B cell (primary cell): ENCODE measurements around the gene GALNT17. TPM values are rescaled to one million over a fixed set of nuclear protein-coding genes. Genes with fewer than 3 reads are reported as not detected.

Source experiments
- ATAC-seq: fragments of 200-7000 bp; cut with Tn5 transposase; one replicate; pipeline ENCODE4 v1.10.0; 2021; ENCODE audit warnings: low read depth, mild to moderate bottlenecking, moderate number of reproducible peaks, moderate library complexity
- CTCF ChIA-PET: fragments of 350-600 bp; sonication (Branson Sonifier 250); formaldehyde crosslinking; loops from one replicate; lab custom pipeline; 2021; ENCODE audit warnings: antibody characterized with exemption, inconsistent platforms; lab: Charles Lee
- POLR2A ChIA-PET: fragments of 350-600 bp; sonication (Branson Sonifier 250); formaldehyde crosslinking; loops from one replicate; lab custom pipeline; 2021; ENCODE audit warnings: antibody characterized with exemption; lab: Charles Lee
- DNase-seq: peaks from one replicate; pipeline ENCODE4 v3.0.0; 2013
- H2AFZ ChIP-seq: 2 replicates; pipeline ENCODE4 v1.6.1; 2012; ENCODE audit warnings: mild to moderate bottlenecking, low read depth, low read length; ENCODE audit not compliant: insufficient read depth, poor library complexity, severe bottlenecking
- H3K27ac ChIP-seq, 2 donors: 1 replicate in 1 of 2; 2 replicates in 1 of 2; pipeline ENCODE4 v1.5.1; 2012 to 2013; ENCODE audit warnings: low read length in 2 of 2, mild to moderate bottlenecking in 2 of 2, moderate library complexity in 1 of 2
- H3K27me3 ChIP-seq, 4 experiments: fragments of 200-600 bp in 1 of 4; sonication (generic) in 1 of 4; replicated peaks in 1 of 4; 1 replicate in 2 of 4; 2 replicates in 2 of 4; pipeline versions ENCODE4 v1.6.1 to v1.7.0; 2013 to 2016; ENCODE audit warnings: low read length in 3 of 4, mild to moderate bottlenecking in 2 of 4, mixed read lengths in 1 of 4, moderate library complexity in 1 of 4; ENCODE audit not compliant: insufficient read depth in 4 of 4, control insufficient read depth in 3 of 4; ENCODE audit errors: control extremely low read depth in 1 of 4
- H3K36me3 ChIP-seq, 2 experiments: replicated peaks in 1 of 2; 1 replicate in 1 of 2; 2 replicates in 1 of 2; pipeline versions ENCODE4 v1.6.1 to v1.7.1; 2013; ENCODE audit warnings: low read length in 1 of 2; ENCODE audit not compliant: insufficient read depth in 2 of 2, control insufficient read depth in 1 of 2; ENCODE audit errors: control extremely low read depth in 1 of 2, extremely low read depth in 1 of 2
- H3K4me1 ChIP-seq, 2 donors: fragments of 200-600 bp in 1 of 2; sonication (generic) in 1 of 2; 1 replicate in 1 of 2; 2 replicates in 1 of 2; pipeline versions ENCODE4 v1.5.1 to v1.6.1; 2013 to 2017; ENCODE audit warnings: low read length in 2 of 2; ENCODE audit not compliant: control insufficient read depth in 2 of 2, insufficient read depth in 2 of 2
- H3K4me2 ChIP-seq: replicated peaks from 2 replicates; pipeline ENCODE3; 2012; ENCODE audit warnings: mild to moderate bottlenecking, low read depth, low read length; ENCODE audit not compliant: poor library complexity, severe bottlenecking
- H3K4me3 ChIP-seq, 5 experiments: fragments of 200-600 bp in 1 of 5; sonication (generic) in 1 of 5; 1 replicate in 3 of 5; 2 replicates in 2 of 5; pipeline versions ENCODE4 v1.5.1 to v1.7.0; 2011 to 2016; ENCODE audit warnings: low read length in 4 of 5, mild to moderate bottlenecking in 4 of 5, low read depth in 2 of 5, control low read depth in 1 of 5, moderate library complexity in 1 of 5; ENCODE audit not compliant: insufficient read depth in 1 of 5; ENCODE audit errors: control extremely low read depth in 1 of 5, extremely low read depth in 1 of 5
- H3K79me2 ChIP-seq: fragments of 200-600 bp; sonication (generic); one replicate; pipeline ENCODE4 v1.6.0; 2016; ENCODE audit warnings: low read length; ENCODE audit not compliant: control insufficient read depth, insufficient read depth
- H3K9ac ChIP-seq: fragments of 200-600 bp; sonication (generic); 2 replicates; pipeline ENCODE4 v1.6.1; 2017; ENCODE audit warnings: mild to moderate bottlenecking, low read length, moderate library complexity
- H3K9me3 ChIP-seq, 3 donors: one replicate each; pipeline versions ENCODE4 v1.6.1 to v1.7.1; 2013; ENCODE audit warnings: low read length in 2 of 3; ENCODE audit not compliant: control insufficient read depth in 2 of 3, insufficient read depth in 1 of 3; ENCODE audit errors: control extremely low read depth in 1 of 3
- H4K20me1 ChIP-seq: 2 replicates; pipeline ENCODE4 v1.6.0; 2012; ENCODE audit warnings: mild to moderate bottlenecking, low read length; ENCODE audit not compliant: insufficient read depth, control insufficient read depth, poor library complexity, severe bottlenecking
- H3K27ac Mint-ChIP-seq: one replicate; pipeline ENCODE4 v1.8.0; 2021; ENCODE audit warnings: mixed read lengths
- H3K27me3 Mint-ChIP-seq: one replicate; pipeline ENCODE4 v1.8.0; 2021; ENCODE audit warnings: mixed read lengths
- H3K4me1 Mint-ChIP-seq: one replicate; pipeline ENCODE4 v1.8.0; 2021; ENCODE audit warnings: mixed read lengths
- H3K4me3 Mint-ChIP-seq: one replicate; pipeline ENCODE4 v1.8.0; 2021; ENCODE audit warnings: mixed read lengths
- H3K9me3 Mint-ChIP-seq: one replicate; pipeline ENCODE4 v1.8.0; 2022; ENCODE audit warnings: mixed read lengths; ENCODE audit not compliant: insufficient read depth
- EZH2 ChIP-seq: IDR thresholded peaks from 2 replicates; pipeline ENCODE4 v1.6.1; 2012; ENCODE audit warnings: borderline replicate concordance, low read depth, mild to moderate bottlenecking, moderate library complexity, low read length; ENCODE audit not compliant: insufficient read depth, poor library complexity, severe bottlenecking
- WGBS: methylation state at CpG from one replicate; pipeline ENCODE4 v1.1.5; 2013; ENCODE audit warnings: missing lambda C conversion rate; ENCODE audit not compliant: insufficient coverage; 5-methylcytosine and 5-hydroxymethylcytosine counted together
- intact Hi-C: fragments of 100-400 bp; cut with micrococcal nuclease; formaldehyde crosslinking; loops from one replicate; pipeline ENCODE4 v1.10.0; 2022
- polyA plus RNA-seq: library from polyadenylated mRNA; depleted of rRNA; stranded (reverse); fragments of >200 nt; gene quantifications from 2 replicates; pipeline ENCODE4 v1.2.3, GENCODE V29; 2012
- total RNA-seq, 2 donors: library from RNA; stranded (reverse); fragments of 120-200 nt in 1 of 2; gene quantifications; 1 replicate in 1 of 2; 2 replicates in 1 of 2; pipeline versions ENCODE4 v1.2.3 to v1.2.4, GENCODE V29; 2013 to 2022
- TF ChIP-seq, protein P1 (sequence below): fragments of 200-600 bp; IDR thresholded peaks from one replicate; pipeline ENCODE4 v1.8.0; 2022; ENCODE audit warnings: antibody characterized with exemption, mild to moderate bottlenecking

GALNT17 gene
- total and polyA plus RNA-seq, 2 donors (not counting 1 experiment from before 2014, with no cell fraction given): not detected

DNA sequence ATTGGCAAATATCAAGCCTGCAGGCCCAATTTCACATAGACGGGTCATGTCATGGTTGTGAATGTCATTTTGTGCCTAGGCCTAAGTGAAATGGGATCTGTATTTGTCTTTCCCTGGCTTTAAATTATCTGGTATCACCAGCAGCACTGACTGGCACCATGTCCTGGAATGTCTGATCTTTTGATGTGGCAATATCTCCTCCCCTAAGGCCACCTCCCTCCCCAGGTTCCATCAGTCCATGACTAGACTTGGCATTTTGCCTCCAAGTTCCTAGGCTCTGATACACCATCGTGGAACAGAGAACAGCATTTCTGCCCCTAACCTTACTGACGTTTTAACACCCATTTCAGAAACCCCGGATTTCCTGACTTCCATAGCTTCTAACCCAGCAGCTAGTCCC, 513.9 kb downstream of the GALNT17 start:
- H3K27ac ChIP-seq: no peak overlapping the region
- H3K4me3 ChIP-seq: no peak overlapping the region
- POLR2A ChIA-PET: no interaction called here
- Mint-ChIP-seq H3K4me3 (no peak overlapping the region), H3K4me1 (no peaks in the 10 kb centered on the region), H3K27ac (no peak overlapping the region), H3K27me3 (no peaks in the 10 kb centered on the region), H3K9me3 (peaks cover 13% of the 10 kb centered on the region)
- intact Hi-C loops: no loop called here
- WGBS: 79% methylated on average over 3 of the region's 4 CpGs
- TF ChIP-seq, protein P1, sequence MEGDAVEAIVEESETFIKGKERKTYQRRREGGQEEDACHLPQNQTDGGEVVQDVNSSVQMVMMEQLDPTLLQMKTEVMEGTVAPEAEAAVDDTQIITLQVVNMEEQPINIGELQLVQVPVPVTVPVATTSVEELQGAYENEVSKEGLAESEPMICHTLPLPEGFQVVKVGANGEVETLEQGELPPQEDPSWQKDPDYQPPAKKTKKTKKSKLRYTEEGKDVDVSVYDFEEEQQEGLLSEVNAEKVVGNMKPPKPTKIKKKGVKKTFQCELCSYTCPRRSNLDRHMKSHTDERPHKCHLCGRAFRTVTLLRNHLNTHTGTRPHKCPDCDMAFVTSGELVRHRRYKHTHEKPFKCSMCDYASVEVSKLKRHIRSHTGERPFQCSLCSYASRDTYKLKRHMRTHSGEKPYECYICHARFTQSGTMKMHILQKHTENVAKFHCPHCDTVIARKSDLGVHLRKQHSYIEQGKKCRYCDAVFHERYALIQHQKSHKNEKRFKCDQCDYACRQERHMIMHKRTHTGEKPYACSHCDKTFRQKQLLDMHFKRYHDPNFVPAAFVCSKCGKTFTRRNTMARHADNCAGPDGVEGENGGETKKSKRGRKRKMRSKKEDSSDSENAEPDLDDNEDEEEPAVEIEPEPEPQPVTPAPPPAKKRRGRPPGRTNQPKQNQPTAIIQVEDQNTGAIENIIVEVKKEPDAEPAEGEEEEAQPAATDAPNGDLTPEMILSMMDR: no peak
- H3K4me2 ChIP-seq: no peak overlapping the region
- CTCF ChIA-PET: no interaction called here
- H3K79me2 ChIP-seq: no peaks in the 10 kb centered on the region
- ATAC-seq (no peak), DNase-seq (no peak)
- H4K20me1 ChIP-seq: no peaks in the 10 kb centered on the region
- H3K36me3 ChIP-seq: no peaks in the 10 kb centered on the region
- no peak overlapping the region for H3K9ac ChIP-seq
- no peaks in the 10 kb centered on the region for H3K4me1 ChIP-seq
- H2AFZ ChIP-seq: no peak overlapping the region
- no peaks in the 10 kb centered on the region for H3K27me3 ChIP-seq
- H3K9me3 ChIP-seq: peaks cover 0 to 23% (median 3%) of the 10 kb centered on the region in 3 donors

DNA sequence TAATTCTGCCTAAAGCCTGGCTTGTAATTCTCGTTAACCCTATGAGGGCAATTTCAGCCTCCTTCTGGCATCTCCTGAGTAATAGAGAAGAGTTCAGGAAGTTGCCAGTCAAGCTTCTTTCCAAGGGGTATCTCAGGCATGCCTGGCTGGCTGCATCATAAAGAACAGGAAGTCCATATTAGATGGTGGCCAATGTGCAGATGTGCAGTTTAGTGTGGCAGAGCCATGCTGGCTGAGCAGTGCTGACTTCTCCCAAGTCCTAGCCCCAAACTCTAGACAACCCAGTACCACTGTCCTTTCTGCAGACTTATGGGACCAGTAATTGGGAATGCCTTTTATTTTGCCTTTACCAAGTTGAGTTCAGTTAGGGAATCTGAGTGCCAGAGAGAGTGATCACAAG, 517.9 kb downstream of the GALNT17 start:
- peaks cover 0 to 19% (median 2%) of the 10 kb centered on the region in 3 donors for H3K9me3 ChIP-seq
- ATAC-seq: no peak
- H3K27ac Mint-ChIP-seq: no peak overlapping the region

More for the DNA sequence above, 517.9 kb downstream of the GALNT17 start:
- Histone ChIP-seq H4K20me1 (no peaks in the 10 kb centered on the region), H3K36me3 (no peaks in the 10 kb centered on the region), H3K27me3 (no peaks in the 10 kb centered on the region), H3K79me2 (no peaks in the 10 kb centered on the region), H3K4me2 (no peak overlapping the region), H3K4me3 (no peak overlapping the region), H3K4me1 (no peaks in the 10 kb centered on the region), H2AFZ (no peak overlapping the region), H3K27ac (no peak overlapping the region), H3K9ac (no peak overlapping the region)
- Mint-ChIP-seq H3K9me3 (peaks cover 7% of the 10 kb centered on the region), H3K4me1 (no peaks in the 10 kb centered on the region), H3K27me3 (no peaks in the 10 kb centered on the region), H3K4me3 (no peak overlapping the region)
- 45% methylated on average over 1 of the region's 1 CpG for WGBS
- no peak for DNase-seq
- ChIA-PET POLR2A (no interaction called here), CTCF (no interaction called here)
- TF ChIP-seq EZH2: no peak
- TF ChIP-seq, protein P1: no peak
- intact Hi-C loops: no loop called here
